ENCODE data around the gene DNAJC30.

DNAJC30 gene

DNA sequence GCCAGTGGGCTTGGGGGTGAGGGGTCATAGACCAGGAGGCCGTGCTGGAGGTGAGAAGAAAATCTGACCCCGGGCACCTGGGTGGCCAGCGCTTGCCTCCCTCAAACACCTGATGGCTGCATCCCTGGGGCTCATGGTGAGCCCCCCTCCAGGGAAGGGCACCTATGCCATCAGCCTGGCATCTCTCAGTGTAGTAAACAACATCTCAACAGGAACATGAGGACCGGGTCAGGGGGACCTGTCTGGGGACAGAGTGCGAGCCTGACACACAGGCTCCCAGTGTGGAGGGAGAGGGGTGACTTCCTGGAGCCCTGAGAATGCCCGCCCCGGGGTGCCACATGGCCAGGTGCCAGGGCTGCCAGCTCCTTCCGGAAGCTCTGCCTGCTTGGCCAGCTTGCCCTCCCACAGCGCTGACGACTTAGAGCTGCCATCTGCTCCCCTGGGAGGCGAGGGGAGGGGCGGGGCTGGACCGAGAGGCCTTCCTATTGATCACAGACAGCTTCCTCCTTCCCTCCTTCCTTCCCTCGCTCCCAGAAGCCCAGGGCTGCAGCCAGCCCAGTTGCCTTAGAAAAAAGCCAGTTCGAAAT lies 23.9 kb upstream of the DNAJC30 start:
- no peak for DNase-seq

- DNase-seq: no peak
These were observed 23.1 kb upstream of the DNAJC30 start for GRCh38 chr7:73706126-73707044.

- no peak for DNase-seq
These were observed 22.3 kb upstream of the DNAJC30 start for GRCh38 chr7:73705551-73705920.

- no peak for DNase-seq
These were observed 21.6 kb upstream of the DNAJC30 start for GRCh38 chr7:73704640-73705550.

GRCh38 chr7:73703757-73704639 lies 20.7 kb upstream of the DNAJC30 start:
- DNase-seq: peak; percentile 90

DNA sequence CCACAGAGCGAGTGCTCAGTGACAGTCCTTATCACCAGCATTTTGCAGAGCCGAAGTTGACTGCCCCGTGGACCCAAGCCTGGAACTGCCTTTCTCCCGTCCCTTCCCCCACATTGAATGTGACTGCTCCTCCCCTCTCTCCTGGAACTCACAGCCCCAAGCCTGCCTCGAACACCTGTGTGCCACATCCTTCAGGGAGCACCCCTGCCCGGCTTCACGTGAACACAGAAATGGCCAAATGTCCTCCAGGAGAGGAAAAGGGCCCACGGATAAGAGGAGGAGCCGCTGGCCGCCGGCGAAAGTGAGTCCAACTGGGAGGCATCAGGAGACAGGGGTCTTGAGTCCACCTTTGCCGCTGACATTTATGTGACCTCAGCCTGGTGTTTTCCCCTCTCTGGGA lies 20.0 kb upstream of the DNAJC30 start:
- no peak for DNase-seq

DNA sequence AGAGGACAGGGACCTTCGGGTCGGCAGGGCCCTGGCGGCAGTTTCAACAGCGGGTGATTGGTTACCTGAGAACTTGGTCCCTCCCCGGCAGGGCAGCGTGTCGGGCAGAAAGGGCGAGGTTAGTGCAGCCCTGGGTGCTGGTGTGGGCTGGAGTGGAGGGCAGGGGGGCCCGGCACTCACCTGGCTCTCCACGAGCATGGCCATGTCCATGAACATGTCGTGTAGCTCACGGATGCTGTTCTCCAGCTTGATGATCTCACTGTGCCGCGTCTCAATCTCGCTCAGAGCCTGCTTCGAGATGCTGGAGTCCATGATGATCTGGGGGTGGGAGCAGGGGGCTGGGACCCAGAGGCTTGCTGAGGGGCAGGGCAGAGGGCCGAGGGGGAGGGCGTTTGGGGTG lies 19.4 kb upstream of the DNAJC30 start:
- no peak for DNase-seq

DNA sequence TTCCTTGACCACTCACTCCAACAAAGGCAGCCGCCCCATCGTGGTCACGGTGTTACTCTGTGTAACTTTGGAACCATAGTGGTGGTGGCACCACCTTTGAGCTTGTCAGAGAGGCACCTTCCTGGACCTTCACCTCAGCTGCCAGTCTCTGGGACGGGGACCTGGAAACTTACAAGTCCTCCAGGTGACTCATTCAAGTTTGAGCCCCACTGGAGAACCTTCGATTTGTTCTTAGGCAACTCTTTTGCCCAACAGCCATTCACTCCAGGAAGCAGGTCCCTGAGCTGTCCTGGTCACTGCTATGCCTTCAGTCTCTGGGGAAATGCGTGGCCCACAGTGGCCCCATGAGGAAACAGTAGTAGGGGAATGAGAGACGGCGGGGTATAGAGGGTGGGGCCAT lies 19.0 kb upstream of the DNAJC30 start:
- DNase-seq: no peak

GRCh38 chr7:73701357-73701995 lies 18.2 kb upstream of the DNAJC30 start:
- DNase-seq: peak; percentile 91

GRCh38 chr7:73700581-73701134 lies 17.4 kb upstream of the DNAJC30 start:
- no peak for DNase-seq

GRCh38 chr7:73700069-73700423 lies 16.8 kb upstream of the DNAJC30 start:
- no peak for DNase-seq

GRCh38 chr7:73699370-73700068 lies 16.3 kb upstream of the DNAJC30 start:
- no peak for DNase-seq

DNA sequence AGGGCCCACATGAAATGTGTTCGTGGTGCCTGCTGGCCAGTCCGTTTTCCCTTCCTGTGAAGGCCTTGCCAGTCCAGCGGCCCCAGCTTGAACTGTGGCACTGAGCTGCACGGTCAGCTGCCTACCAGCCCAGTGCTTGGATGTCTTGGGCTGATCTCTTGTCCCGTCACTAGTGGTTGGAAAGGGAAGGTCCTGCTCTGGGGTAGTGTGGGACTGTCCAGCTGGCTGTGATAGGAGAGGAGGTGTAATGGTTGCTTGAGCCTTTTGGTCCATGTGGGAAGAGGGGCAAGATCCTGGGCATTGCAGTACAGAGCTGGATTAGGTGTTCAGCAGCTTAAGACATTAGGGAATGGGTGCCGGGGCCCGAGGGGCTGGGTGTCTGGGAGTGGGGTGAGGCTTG lies 15.2 kb upstream of the DNAJC30 start:
- DNase-seq: no peak

DNA sequence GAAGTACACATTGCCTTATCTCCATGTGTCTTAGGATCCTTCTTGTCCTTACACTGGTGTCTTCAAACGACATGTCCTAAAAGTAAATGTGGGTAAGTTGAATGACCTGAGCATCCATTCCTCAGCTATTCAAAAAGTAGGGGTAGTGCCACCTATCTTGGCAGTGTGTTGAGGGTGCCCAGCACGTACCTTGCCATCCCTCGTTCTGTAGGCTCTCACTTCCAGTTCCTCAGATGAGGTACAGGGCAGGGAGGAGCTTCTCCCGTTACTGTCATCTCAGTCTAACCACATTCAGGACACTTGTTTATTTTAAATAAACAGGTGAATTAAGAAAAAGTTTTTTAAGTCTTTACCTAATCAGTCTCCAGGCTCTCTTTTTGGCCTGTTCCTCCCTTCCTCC lies 13.1 kb upstream of the DNAJC30 start:
- DNase-seq: no peak

GRCh38 chr7:73690646-73691045 lies 7.4 kb upstream of the DNAJC30 start:
- no peak for DNase-seq

DNA sequence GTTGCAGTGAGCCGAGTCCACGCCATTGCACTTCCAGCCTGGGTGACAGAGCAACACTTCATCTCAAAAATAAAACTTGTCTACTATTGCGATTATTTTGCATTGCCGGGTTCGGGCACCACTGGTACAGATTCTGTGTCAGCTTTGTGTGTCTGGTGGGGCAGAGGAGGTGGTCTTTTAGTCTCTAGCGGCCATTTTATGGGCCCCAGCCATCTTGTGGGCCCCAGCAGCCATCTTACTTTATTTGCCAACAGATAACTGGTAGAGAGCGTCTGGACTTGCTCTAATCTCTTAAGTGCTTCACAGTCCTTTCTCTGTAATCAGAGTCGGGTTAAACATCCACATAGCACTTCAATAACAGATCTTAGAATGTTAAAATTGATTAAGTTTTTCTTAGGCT lies 5.0 kb upstream of the DNAJC30 start:
- no peak for DNase-seq

DNA sequence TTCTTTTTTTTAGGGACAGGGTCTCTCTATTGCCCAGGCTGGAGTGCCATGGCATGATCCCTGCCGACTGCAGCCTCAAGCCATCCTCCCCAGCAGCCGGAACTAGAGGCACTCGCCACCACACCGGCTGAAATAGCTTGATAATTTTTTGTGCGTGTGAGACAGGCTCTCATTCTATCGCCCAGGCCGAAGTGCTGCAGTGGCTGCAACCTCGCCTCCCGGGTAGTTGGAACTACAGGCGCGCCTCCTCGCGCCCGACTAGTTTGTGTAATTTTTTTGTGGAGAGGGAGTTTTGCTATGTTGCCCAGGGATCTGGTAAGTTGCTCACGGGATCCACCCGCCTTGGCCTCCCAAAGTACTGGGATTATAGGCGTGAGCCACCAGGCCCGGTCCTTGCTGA lies 2.1 kb upstream of the DNAJC30 start:
- no peak for DNase-seq

- no peak for DNase-seq
These were observed 788 bp upstream of the DNAJC30 start for GRCh38 chr7:73683788-73684693.

GRCh38 chr7:73682745-73683055 lies 553 bp downstream of the DNAJC30 start:
- DNase-seq: no peak

- DNase-seq: no peak
These were observed 2.2 kb downstream of the DNAJC30 start for GRCh38 chr7:73681031-73681430.
